ENCODE measurements around the gene GEMIN5. TPM values are rescaled to one million over a fixed set of nuclear protein-coding genes. Genes with fewer than 3 reads are reported as not detected.

The GEMIN5 gene
- total and polyA plus RNA-seq, 2 experiments from 2014 or later, result 18.3 to 46.7 TPM

DNA sequence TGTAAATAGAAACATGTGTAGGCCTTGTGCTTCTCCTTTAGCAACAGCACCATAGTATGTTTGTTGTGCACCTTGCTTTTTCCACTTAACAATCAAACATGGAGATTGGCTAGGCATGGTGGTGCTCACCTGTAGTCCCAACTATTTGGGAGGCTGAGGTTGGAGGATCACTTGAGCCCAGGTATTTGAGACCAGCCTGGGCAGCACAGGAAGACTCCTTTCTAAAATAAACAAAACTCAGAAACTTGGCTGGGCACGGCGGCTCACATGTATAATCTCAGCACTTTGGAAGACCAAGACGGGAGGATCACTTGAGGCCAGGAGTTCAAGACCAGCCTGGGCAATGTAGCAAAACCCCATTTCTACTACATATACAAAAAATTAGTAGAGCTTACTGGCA, 86.7 kb downstream of the GEMIN5 start (continued):
- TF ChIP-seq, protein P1, sequence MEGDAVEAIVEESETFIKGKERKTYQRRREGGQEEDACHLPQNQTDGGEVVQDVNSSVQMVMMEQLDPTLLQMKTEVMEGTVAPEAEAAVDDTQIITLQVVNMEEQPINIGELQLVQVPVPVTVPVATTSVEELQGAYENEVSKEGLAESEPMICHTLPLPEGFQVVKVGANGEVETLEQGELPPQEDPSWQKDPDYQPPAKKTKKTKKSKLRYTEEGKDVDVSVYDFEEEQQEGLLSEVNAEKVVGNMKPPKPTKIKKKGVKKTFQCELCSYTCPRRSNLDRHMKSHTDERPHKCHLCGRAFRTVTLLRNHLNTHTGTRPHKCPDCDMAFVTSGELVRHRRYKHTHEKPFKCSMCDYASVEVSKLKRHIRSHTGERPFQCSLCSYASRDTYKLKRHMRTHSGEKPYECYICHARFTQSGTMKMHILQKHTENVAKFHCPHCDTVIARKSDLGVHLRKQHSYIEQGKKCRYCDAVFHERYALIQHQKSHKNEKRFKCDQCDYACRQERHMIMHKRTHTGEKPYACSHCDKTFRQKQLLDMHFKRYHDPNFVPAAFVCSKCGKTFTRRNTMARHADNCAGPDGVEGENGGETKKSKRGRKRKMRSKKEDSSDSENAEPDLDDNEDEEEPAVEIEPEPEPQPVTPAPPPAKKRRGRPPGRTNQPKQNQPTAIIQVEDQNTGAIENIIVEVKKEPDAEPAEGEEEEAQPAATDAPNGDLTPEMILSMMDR (conservative IDR thresholded peaks at IDR 0.05; ENCODE audit: low read depth in 2 of 2), result no peak
- no peak for TF ChIP-seq EZH2phosphoT487 (IDR thresholded peaks at IDR 0.05; ENCODE audit: unreplicated experiment)
- TF ChIP-seq ZNF331 (CRISPR knock-in tag; IDR thresholded peaks at IDR 0.05; ENCODE audit: low read depth), result no peak
- no peak for TF ChIP-seq CREB1 (CRISPR knock-in tag; IDR thresholded peaks at IDR 0.05; ENCODE audit: low read depth)
- no peak for TF ChIP-seq POLR2AphosphoS5 (IDR thresholded peaks at IDR 0.05; ENCODE audit: low read depth)
- TF ChIP-seq EZH2 (IDR thresholded peaks at IDR 0.05; ENCODE audit: low read depth, unreplicated experiment), result no peak
- no peak for TF ChIP-seq STAT1 (IDR thresholded peaks at IDR 0.05; ENCODE audit: unreplicated experiment)
- TF ChIP-seq NANOG (IDR thresholded peaks at IDR 0.05; ENCODE audit: borderline replicate concordance), result no peak

GRCh38 chr5:154850255-154851062, 87.6 kb downstream of the GEMIN5 start, which contains the start of gene FAXDC2:
TSS of gene FAXDC2 (minus strand) at chr5:154850603. CDS start at chr5:154838178, 12,425 bp downstream.
- no peaks in the 10 kb centered on the region for H3K36me3 Mint-ChIP-seq (ENCODE audit: low read depth)
- Histone ChIP-seq H3K36me3 (ENCODE audit: insufficient read depth) (no peaks in the 10 kb centered on the region), H3K79me2 (replicated peaks; ENCODE audit: insufficient read depth) (no peaks in the 10 kb centered on the region), H3K4me3 (peak within 1 kb of the TSS; percentile 44), H4K20me1 (replicated peaks; ENCODE audit: insufficient read depth) (no peaks in the 10 kb centered on the region), H3F3A (replicated peaks; ENCODE audit: low read depth) (no peaks in the 10 kb centered on the region), H3K9me2 (ENCODE audit: insufficient read depth) (no peaks in the 10 kb centered on the region), H3K27me3 (ENCODE audit: insufficient read depth) (no peaks in the 10 kb centered on the region), H2AFZ (peak within 1 kb of the TSS; percentile 35; the same call in 1 of the 2 replicates), H3K27ac (ENCODE audit: low read depth) (peak within 1 kb of the TSS; percentile 85), H3K4me1 (ENCODE audit: insufficient read depth) (0 out of 2 replicates have a peak, but pooled peaks cover 8% of the 10 kb centered on the region), H3K4me2 (peak within 1 kb of the TSS; percentile 69)
- peak; percentile 89 for DNase-seq (ENCODE audit: low spot score)
- H3K27ac Mint-ChIP-seq, result peak within 1 kb of the TSS; percentile 94
- H3K27me3 Mint-ChIP-seq (ENCODE audit: insufficient read depth, low read depth, poor library complexity), result peaks cover 8% of the 10 kb centered on the region
- H3K4me1 Mint-ChIP-seq, result peaks cover 21% of the 10 kb centered on the region; the same call in 2 of the 3 replicates
- H3K4me3 Mint-ChIP-seq, result peak within 1 kb of the TSS; percentile 84
- TF ChIP-seq POLR2AphosphoS5 (IDR thresholded peaks at IDR 0.05; ENCODE audit: low read depth) (peak; percentile 65), EZH2 (IDR thresholded peaks at IDR 0.05; ENCODE audit: low read depth, unreplicated experiment) (no peak)
- no peaks in the 10 kb centered on the region for H3K9me3 Mint-ChIP-seq
- peak; percentile 99 for ATAC-seq

DNA sequence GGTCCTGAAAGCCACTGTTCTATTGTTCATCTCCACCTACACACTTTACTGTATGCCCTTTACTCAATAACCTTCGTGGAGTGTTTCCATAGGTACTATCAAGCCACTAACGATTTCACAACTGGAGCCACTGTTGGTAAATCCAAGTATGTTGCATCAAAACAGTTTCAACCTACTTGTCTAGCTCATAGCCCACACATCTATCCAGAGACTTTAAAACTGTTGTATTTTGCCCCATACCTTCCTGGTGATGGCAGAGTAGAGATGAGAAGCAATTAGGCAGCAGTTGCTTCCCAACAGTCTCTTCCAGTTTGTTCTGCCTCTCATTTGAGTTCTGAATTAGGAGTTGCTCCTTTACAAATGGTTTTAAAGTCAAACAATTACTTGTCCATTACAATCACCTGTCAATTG, 88.2 kb downstream of the GEMIN5 start:
- Histone ChIP-seq H2AFZ (peak overlapping the region; percentile 9; the same call in 1 of the 2 replicates), H3F3A (replicated peaks; ENCODE audit: low read depth) (no peaks in the 10 kb centered on the region), H3K27me3 (ENCODE audit: insufficient read depth) (no peaks in the 10 kb centered on the region), H3K4me2 (peak overlapping the region; percentile 69), H3K27ac (ENCODE audit: low read depth) (peak overlapping the region; percentile 85), H3K9me2 (ENCODE audit: insufficient read depth) (no peaks in the 10 kb centered on the region), H3K79me2 (replicated peaks; ENCODE audit: insufficient read depth) (no peaks in the 10 kb centered on the region), H3K36me3 (ENCODE audit: insufficient read depth) (no peaks in the 10 kb centered on the region), H4K20me1 (replicated peaks; ENCODE audit: insufficient read depth) (no peaks in the 10 kb centered on the region), H3K4me1 (ENCODE audit: insufficient read depth) (0 out of 2 replicates have a peak, but pooled peaks cover 8% of the 10 kb centered on the region), H3K4me3 (peak overlapping the region; percentile 44)
- peak; percentile 15; the same call in 2 of the 3 replicates for ATAC-seq
- Mint-ChIP-seq H3K27me3 (ENCODE audit: insufficient read depth, low read depth, poor library complexity) (peaks cover 8% of the 10 kb centered on the region), H3K36me3 (ENCODE audit: low read depth) (no peaks in the 10 kb centered on the region), H3K27ac (peak overlapping the region; percentile 94), H3K9me3 (no peaks in the 10 kb centered on the region), H3K4me3 (peak overlapping the region; percentile 84), H3K4me1 (peaks cover 21% of the 10 kb centered on the region; the same call in 2 of the 3 replicates)
- DNase-seq (ENCODE audit: low spot score), result no peak
- TF ChIP-seq CREB1 (CRISPR knock-in tag; IDR thresholded peaks at IDR 0.05; ENCODE audit: low read depth) (no peak), JUNB (IDR thresholded peaks at IDR 0.05; ENCODE audit: unreplicated experiment) (no peak), EZH2phosphoT487 (IDR thresholded peaks at IDR 0.05; ENCODE audit: unreplicated experiment) (no peak), POLR2AphosphoS5 (IDR thresholded peaks at IDR 0.05; ENCODE audit: low read depth) (no peak), ZNF114 (CRISPR knock-in tag; IDR thresholded peaks at IDR 0.05) (no peak), NANOG (IDR thresholded peaks at IDR 0.05; ENCODE audit: borderline replicate concordance) (no peak), ZNF331 (CRISPR knock-in tag; IDR thresholded peaks at IDR 0.05; ENCODE audit: low read depth) (no peak), EZH2 (IDR thresholded peaks at IDR 0.05; ENCODE audit: low read depth, unreplicated experiment) (no peak), REST (IDR thresholded peaks at IDR 0.05; ENCODE audit: unreplicated experiment) (no peak)

Measured in GM23338 (cell line).